Bronchial epithelial cell (primary cell): ENCODE results near the gene CRB1. TPM values are rescaled to one million over a fixed set of nuclear protein-coding genes. Genes with fewer than 3 reads are reported as not detected.
"Not testable (repeated sequence)": the region's sequence is repeated elsewhere in the genome, so short reads cannot be mapped to it uniquely, and the experiment has no call there.

Source experiments
- DNase-seq: peaks from one replicate; pipeline ENCODE4 v3.0.0-alpha.2; 2010; ENCODE audit warnings: low read depth
- FAIRE-seq: peaks from 2 replicates; lab custom pipeline; 2011; peaks lifted over from hg19 to GRCh38; lab: Jason Lieb, UNC
- H3K27me3 ChIP-seq: 2 replicates; pipeline ENCODE4 v1.5.1; 2011; ENCODE audit warnings: low read length; ENCODE audit not compliant: control insufficient read depth, insufficient read depth
- H3K36me3 ChIP-seq: 2 replicates; pipeline ENCODE4 v1.5.1; 2011; ENCODE audit warnings: low read length; ENCODE audit not compliant: control insufficient read depth, insufficient read depth
- H3K4me3 ChIP-seq: 2 replicates; pipeline ENCODE4 v1.5.1; 2011; ENCODE audit warnings: mild to moderate bottlenecking, low read depth, low read length, control low read depth
- total RNA-seq: library from RNA; depleted of rRNA; stranded (reverse); fragments of >200 nt; gene quantifications from 2 replicates; pipeline ENCODE4 v1.2.1, GENCODE V29; 2014
- TF ChIP-seq, protein P1 (sequence below): IDR thresholded peaks from 2 replicates; pipeline ENCODE4 v1.5.1; 2011; ENCODE audit warnings: mild to moderate bottlenecking, moderate library complexity, low read length, control low read depth, inconsistent platforms; ENCODE audit not compliant: insufficient read depth, severe bottlenecking

CRB1 gene
- total RNA-seq, 1 donor from 2014 or later = under 0.01 TPM

DNA sequence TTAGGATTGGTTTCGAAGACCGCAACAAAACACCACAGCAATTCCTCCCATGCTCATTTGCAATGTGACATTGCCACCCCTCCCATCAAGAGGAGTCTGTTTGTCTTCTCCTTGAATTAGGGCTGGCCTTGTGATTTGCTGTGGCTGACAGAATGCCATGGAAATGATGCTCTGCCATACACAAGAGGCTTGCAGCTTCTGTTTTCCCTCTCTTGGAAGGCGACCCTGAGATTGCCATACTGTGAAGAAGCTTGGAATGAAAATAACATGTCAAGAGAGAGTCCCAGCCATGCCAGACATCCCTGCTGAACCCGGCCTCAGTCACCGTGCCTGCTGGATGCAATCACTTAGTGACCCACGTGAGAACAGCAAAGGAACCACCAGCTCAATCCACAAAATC is 212.4 kb downstream of the CRB1 start:
- H3K4me3 ChIP-seq = no peak overlapping the region
- DNase-seq (no peak), FAIRE-seq (no peak)
- H3K36me3 ChIP-seq = no peaks in the 10 kb centered on the region
- TF ChIP-seq, protein P1, sequence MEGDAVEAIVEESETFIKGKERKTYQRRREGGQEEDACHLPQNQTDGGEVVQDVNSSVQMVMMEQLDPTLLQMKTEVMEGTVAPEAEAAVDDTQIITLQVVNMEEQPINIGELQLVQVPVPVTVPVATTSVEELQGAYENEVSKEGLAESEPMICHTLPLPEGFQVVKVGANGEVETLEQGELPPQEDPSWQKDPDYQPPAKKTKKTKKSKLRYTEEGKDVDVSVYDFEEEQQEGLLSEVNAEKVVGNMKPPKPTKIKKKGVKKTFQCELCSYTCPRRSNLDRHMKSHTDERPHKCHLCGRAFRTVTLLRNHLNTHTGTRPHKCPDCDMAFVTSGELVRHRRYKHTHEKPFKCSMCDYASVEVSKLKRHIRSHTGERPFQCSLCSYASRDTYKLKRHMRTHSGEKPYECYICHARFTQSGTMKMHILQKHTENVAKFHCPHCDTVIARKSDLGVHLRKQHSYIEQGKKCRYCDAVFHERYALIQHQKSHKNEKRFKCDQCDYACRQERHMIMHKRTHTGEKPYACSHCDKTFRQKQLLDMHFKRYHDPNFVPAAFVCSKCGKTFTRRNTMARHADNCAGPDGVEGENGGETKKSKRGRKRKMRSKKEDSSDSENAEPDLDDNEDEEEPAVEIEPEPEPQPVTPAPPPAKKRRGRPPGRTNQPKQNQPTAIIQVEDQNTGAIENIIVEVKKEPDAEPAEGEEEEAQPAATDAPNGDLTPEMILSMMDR = no peak
- H3K27me3 ChIP-seq = no peaks in the 10 kb centered on the region

DNA sequence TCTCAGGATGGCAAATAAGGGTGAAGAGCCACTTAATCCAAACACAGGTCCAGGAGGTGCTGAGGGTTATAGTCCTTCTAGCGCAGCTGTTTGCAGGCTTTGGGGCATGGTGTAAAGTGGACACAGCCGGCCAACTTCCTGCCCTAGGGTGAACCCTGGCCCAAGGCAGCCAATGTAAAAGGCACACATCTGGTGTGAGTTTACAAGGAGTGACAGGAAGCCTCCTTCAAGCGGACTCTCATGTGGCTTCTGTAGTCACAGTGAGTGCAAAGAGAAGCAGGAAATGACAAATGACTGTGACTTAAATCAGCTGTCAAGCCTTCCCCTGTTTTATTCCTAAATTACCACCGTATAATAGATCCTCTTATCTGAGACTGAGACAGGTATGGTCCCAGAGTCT is 213.0 kb downstream of the CRB1 start:
- Histone ChIP-seq H3K27me3 (no peaks in the 10 kb centered on the region), H3K4me3 (no peak overlapping the region), H3K36me3 (no peaks in the 10 kb centered on the region)
- TF ChIP-seq, protein P1 = no peak
- FAIRE-seq (no peak), DNase-seq (no peak)

DNA sequence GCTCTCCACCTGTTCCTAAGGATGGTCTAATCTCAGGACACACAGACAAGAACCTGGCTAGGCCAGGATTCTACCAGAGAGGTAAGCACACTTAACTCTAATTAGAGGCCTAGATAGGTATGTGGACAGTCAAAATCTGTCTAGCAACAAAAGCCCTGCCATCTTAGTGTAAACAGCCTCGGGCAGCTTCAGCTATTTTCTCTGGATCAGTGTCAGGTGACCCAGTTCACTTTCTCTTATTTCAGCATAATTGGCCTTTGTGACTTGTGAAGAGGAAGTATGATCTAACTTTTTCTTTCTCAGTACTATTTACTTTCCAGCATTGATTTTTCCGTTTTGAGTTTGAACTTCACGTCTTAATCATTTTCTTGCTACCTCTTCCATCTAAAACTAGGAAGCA is 217.7 kb downstream of the CRB1 start:
- peak; percentile 59 for DNase-seq
- TF ChIP-seq, protein P1 = no peak
- no peak for FAIRE-seq

DNA sequence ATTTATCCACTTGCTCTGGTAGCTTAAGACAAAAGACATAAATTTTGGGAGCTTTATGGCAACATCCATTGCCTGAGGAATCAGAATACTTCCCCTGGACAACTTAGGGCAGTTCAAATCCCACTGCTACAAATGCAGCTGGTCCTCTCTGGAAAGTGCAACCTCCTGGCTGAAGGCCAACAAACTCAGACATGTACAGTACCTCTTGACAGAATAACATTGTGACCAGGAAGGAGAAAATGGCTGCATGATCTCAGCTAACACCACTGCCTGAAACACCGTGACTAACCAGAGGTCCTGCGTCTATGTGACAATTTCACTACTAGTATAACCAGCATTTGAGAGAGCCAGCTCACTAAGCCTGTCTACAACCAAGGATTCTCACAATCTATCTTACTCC is 218.9 kb downstream of the CRB1 start:
- TF ChIP-seq, protein P1 = no peak
- FAIRE-seq (no peak), DNase-seq (peak; percentile 15)
- Histone ChIP-seq H3K36me3 (no peaks in the 10 kb centered on the region), H3K27me3 (no peaks in the 10 kb centered on the region), H3K4me3 (no peak overlapping the region)

More for the DNA sequence above, 217.7 kb downstream of the CRB1 start:
- H3K4me3 ChIP-seq = no peak overlapping the region
- no peaks in the 10 kb centered on the region for H3K36me3 ChIP-seq
- no peaks in the 10 kb centered on the region for H3K27me3 ChIP-seq

DNA sequence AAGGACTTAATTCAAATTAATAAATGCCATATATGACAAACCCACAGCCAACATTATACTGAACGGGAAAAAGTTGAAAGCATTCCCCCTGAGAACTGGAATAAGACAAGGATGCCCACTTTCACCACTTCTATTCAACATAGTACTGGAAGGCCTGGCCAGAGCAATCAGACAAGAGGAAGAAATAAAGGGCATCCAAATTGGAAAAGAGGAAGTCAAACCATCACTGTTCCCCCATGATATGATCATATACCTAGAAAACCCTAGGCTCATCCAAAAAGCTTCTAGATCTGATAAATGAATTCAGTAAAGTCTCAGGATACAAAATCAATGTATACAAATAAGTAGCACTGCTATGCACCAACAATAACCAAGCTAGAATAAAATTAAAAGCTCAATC is 223.5 kb downstream of the CRB1 start:
- not testable (repeated sequence) for FAIRE-seq, DNase-seq, H3K4me3 ChIP-seq, H3K27me3 ChIP-seq, H3K36me3 ChIP-seq

DNA sequence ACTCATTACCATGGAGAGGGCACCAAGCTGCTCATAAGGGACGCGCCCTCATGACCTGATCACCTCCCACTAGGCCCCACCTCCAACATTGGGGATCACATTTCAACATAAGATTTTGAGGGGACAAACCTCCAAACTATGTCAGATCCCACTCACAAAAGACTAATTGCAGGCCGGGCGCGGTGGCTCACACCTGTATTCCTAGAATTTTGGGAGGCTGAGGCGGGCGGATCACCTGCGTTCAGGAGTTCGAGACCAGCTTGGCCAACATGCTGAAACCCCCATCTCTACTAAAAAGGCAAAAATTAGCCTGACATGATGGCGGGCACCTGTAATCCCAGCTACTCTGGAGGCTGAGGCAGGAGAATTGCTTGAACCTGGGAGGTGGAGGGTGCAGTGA is 228.7 kb downstream of the CRB1 start:
- H3K27me3 ChIP-seq = no peaks in the 10 kb centered on the region
- H3K4me3 ChIP-seq = no peak overlapping the region
- DNase-seq = no peak
- TF ChIP-seq, protein P1 = no peak
- H3K36me3 ChIP-seq = no peaks in the 10 kb centered on the region
- no peak for FAIRE-seq
